Measurements from ENCODE around the gene PAPPA2. TPM values are rescaled to one million over a fixed set of nuclear protein-coding genes. Genes with fewer than 3 reads are reported as not detected.
"Not testable (repeated sequence)": the region's sequence is repeated elsewhere in the genome, so short reads cannot be mapped to it uniquely, and the experiment has no call there.

PAPPA2 gene, protein sequence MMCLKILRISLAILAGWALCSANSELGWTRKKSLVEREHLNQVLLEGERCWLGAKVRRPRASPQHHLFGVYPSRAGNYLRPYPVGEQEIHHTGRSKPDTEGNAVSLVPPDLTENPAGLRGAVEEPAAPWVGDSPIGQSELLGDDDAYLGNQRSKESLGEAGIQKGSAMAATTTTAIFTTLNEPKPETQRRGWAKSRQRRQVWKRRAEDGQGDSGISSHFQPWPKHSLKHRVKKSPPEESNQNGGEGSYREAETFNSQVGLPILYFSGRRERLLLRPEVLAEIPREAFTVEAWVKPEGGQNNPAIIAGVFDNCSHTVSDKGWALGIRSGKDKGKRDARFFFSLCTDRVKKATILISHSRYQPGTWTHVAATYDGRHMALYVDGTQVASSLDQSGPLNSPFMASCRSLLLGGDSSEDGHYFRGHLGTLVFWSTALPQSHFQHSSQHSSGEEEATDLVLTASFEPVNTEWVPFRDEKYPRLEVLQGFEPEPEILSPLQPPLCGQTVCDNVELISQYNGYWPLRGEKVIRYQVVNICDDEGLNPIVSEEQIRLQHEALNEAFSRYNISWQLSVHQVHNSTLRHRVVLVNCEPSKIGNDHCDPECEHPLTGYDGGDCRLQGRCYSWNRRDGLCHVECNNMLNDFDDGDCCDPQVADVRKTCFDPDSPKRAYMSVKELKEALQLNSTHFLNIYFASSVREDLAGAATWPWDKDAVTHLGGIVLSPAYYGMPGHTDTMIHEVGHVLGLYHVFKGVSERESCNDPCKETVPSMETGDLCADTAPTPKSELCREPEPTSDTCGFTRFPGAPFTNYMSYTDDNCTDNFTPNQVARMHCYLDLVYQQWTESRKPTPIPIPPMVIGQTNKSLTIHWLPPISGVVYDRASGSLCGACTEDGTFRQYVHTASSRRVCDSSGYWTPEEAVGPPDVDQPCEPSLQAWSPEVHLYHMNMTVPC (N-terminal part only)
- total RNA-seq = not detected
- polyA plus RNA-seq = not detected

DNA sequence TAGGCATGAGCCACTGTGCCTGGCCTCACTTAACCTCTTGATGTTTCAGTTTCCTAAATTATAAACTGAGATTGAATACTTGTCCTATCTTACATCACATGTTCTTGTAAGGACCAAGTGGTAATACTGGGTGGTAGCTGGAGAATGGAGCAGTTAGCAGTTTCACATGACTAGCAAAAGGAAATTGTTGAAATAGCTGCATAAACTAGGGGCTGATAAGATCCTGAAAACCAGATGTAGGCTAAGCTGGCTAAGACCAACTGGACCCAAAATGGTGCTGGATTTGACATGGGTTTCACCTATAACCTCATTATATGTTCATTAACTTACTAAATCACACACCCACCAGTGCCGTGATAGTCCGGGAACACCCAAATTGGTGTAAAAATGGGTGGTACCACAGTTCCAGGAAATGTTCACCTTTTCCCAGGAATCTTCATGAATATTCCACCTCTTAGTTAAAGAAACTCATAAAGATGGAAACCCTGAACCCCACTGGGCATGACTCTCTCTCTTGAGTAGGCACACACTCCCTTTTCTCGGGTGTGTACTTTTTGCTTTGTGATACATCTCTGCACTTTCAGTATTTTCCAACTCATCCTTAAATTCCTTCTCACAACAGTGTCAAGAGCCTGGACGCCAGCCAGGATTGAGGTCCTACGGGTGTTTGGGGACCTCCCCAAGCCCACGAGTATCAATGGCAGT, at the start of gene PAPPA2:
Gene PAPPA2 (plus strand): TSS at position 502 of the 705 bp plus-strand sequence. CDS start 93,148 bp downstream, outside the sequence.
- peaks cover 0 to 3% (median 0%) of the 10 kb centered on the region in 8 donors for H3K9me3 Mint-ChIP-seq
- Histone ChIP-seq H3K4me1 (ENCODE audit: insufficient read depth, low read length) (no peaks in the 10 kb centered on the region), H3K27ac (ENCODE audit: low read depth, low read length) (no peak within 1 kb of the TSS), H3K27me3 (ENCODE audit: insufficient read depth, low read length) (no peaks in the 10 kb centered on the region), H3K36me3 (ENCODE audit: insufficient read depth, low read length) (no peaks in the 10 kb centered on the region), H3K4me3 (ENCODE audit: low read length in 2 of 2) (no peak within 1 kb of the TSS), H3K9me3 (ENCODE audit: control insufficient read depth in 1 of 2, low read length in 2 of 2) (no peaks in the 10 kb centered on the region)
- CTCF ChIA-PET (ENCODE audit: partially characterized antibody) = no interaction called here
- no peak within 1 kb of the TSS for H3K27ac Mint-ChIP-seq
- intact Hi-C loops (cut with micrococcal nuclease) = no loop called here
- H3K4me1 Mint-ChIP-seq = no peaks in the 10 kb centered on the region
- H3K4me3 Mint-ChIP-seq = no peak within 1 kb of the TSS
- H3K27me3 Mint-ChIP-seq = no peaks in the 10 kb centered on the region
- DNase-seq = no peak
- no peaks in the 10 kb centered on the region for H3K36me3 Mint-ChIP-seq
- POLR2A ChIA-PET (ENCODE audit: partially characterized antibody) = no interaction called here

DNA sequence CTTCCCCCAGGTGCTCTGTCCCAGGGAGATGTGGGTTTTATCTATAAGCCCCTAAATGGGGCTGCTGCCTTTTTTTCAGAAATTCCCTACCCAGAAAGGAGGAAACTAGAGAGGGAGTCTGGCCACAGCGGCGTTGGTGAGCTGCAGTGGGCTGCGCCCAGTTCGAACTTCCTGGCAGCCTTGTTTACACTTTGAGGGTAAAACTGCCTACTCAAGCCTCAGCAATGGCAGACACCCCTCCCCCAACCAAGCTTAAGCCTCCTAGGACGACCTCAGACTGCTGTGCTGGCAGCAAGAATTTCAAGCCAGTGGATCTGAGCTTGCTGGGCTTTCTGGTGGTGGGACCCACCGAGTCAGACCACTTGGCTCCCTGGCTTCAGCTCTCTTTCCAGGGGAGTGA, 46.2 kb upstream of the PAPPA2 start:
- CTCF ChIA-PET (ENCODE audit: partially characterized antibody) = no interaction called here
- H3K27me3 Mint-ChIP-seq = peaks cover 2 to 8% of the 10 kb centered on the region in 2 donors
- no peak for DNase-seq
- POLR2A ChIA-PET (ENCODE audit: partially characterized antibody) = no interaction called here
- no peaks in the 10 kb centered on the region for H3K9me3 ChIP-seq (ENCODE audit: control insufficient read depth in 1 of 2, low read length in 2 of 2)
- no peaks in the 10 kb centered on the region for H3K36me3 ChIP-seq (ENCODE audit: insufficient read depth, low read length)
- no peaks in the 10 kb centered on the region for H3K27me3 ChIP-seq (ENCODE audit: insufficient read depth, low read length)
- H3K4me1 ChIP-seq (ENCODE audit: insufficient read depth, low read length) = no peaks in the 10 kb centered on the region
- no peaks in the 10 kb centered on the region for H3K36me3 Mint-ChIP-seq
- no peak overlapping the region for H3K4me3 ChIP-seq (ENCODE audit: low read length in 2 of 2)
- no peak overlapping the region for H3K4me3 Mint-ChIP-seq
- no peak overlapping the region for H3K27ac ChIP-seq (ENCODE audit: low read depth, low read length)
- peaks cover 2 to 6% (median 5%) of the 10 kb centered on the region in 8 donors for H3K9me3 Mint-ChIP-seq
- H3K4me1 Mint-ChIP-seq = no peaks in the 10 kb centered on the region
- no peak overlapping the region for H3K27ac Mint-ChIP-seq
- intact Hi-C loops (cut with micrococcal nuclease) = no loop called here

DNA sequence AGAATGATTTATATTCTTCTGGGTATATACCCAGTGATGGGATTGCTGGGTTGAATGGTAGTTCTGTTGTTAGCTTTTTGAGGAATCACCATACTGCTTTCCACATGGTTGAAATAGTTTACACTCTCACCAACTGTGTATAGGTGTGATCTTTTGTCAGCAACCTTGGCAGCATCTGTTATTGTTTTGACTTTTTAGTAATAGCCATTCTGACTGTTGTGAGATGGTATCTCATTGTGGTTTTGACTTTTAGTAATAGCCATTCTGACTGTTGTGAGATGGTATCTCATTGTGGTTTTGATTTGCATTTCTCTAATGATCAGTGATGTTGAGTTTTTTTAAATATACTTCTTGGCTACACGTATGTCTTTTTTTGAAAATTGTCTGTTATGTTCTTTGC, 43.4 kb upstream of the PAPPA2 start:
- intact Hi-C loops (cut with micrococcal nuclease); H3K27me3 Mint-ChIP-seq; H3K4me1 Mint-ChIP-seq; H3K36me3 Mint-ChIP-seq; POLR2A ChIA-PET (ENCODE audit: partially characterized antibody); H3K27me3 ChIP-seq (ENCODE audit: insufficient read depth, low read length); H3K4me3 Mint-ChIP-seq; H3K36me3 ChIP-seq (ENCODE audit: insufficient read depth, low read length); H3K9me3 ChIP-seq (ENCODE audit: control insufficient read depth in 1 of 2, low read length in 2 of 2); H3K27ac ChIP-seq (ENCODE audit: low read depth, low read length); CTCF ChIA-PET (ENCODE audit: partially characterized antibody); H3K4me3 ChIP-seq (ENCODE audit: low read length in 2 of 2); H3K4me1 ChIP-seq (ENCODE audit: insufficient read depth, low read length); H3K27ac Mint-ChIP-seq; DNase-seq: not testable (repeated sequence)
- H3K9me3 Mint-ChIP-seq = peaks cover 2 to 21% (median 9%) of the 10 kb centered on the region in 8 donors

DNA sequence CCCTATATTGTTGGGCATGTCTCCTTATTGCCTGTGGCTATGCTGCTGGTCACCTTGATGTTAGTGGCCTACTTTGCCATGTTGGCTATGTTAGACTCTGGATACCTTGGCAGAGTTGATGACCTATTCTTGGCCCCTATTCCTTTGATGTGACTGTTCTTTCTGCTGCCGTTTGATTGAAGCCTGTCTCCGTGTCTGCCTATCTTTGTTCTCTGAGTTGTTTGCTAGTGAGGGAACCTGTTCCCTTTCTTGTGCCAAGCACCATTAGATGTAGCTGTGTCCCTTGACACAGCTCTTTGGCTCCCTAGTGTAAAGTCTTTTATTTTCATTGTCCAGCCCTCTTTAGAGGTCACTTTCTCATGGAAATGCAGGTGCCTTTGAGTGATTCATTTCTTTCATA, 28.7 kb upstream of the PAPPA2 start:
- no peak overlapping the region for H3K27ac Mint-ChIP-seq
- H3K4me3 ChIP-seq (ENCODE audit: low read length in 2 of 2) = no peak overlapping the region
- H3K9me3 ChIP-seq (ENCODE audit: control insufficient read depth in 1 of 2, low read length in 2 of 2) = no peaks in the 10 kb centered on the region
- H3K27me3 Mint-ChIP-seq = peaks cover 0 to 1% of the 10 kb centered on the region in 2 donors
- CTCF ChIA-PET (ENCODE audit: partially characterized antibody) = no interaction called here
- POLR2A ChIA-PET (ENCODE audit: partially characterized antibody) = no interaction called here
- peaks cover 0 to 5% (median 1%) of the 10 kb centered on the region in 8 donors for H3K9me3 Mint-ChIP-seq
- no peak for DNase-seq
- H3K36me3 ChIP-seq (ENCODE audit: insufficient read depth, low read length) = no peaks in the 10 kb centered on the region
- intact Hi-C loops (cut with micrococcal nuclease) = no loop called here
- no peaks in the 10 kb centered on the region for H3K27me3 ChIP-seq (ENCODE audit: insufficient read depth, low read length)
- H3K4me1 ChIP-seq (ENCODE audit: insufficient read depth, low read length) = no peaks in the 10 kb centered on the region
- H3K4me3 Mint-ChIP-seq = no peak overlapping the region
- no peak overlapping the region for H3K27ac ChIP-seq (ENCODE audit: low read depth, low read length)
- H3K36me3 Mint-ChIP-seq = no peaks in the 10 kb centered on the region
- H3K4me1 Mint-ChIP-seq = no peaks in the 10 kb centered on the region

DNA sequence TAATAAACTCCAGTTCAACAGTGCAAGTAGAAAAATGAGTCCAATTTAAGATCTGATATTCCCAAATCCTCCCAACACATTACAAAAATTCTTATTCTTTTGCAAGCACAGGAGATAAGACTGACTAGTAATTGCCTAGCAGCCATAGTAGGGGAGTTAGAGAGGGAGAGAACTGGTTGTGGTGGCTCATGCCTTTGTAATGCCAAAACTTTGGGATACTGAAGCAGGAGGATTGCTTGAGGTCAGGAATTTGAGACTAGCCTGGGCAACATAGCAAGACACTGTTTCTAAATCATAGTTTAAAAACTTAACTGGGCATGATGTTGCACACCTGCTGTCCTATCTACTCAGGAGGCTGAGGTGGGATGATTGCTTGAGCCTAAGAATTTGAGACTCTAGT, 26.7 kb upstream of the PAPPA2 start:
- Histone ChIP-seq H3K4me1 (ENCODE audit: insufficient read depth, low read length) (no peaks in the 10 kb centered on the region), H3K36me3 (ENCODE audit: insufficient read depth, low read length) (no peaks in the 10 kb centered on the region), H3K4me3 (ENCODE audit: low read length in 2 of 2) (no peak overlapping the region), H3K27me3 (ENCODE audit: insufficient read depth, low read length) (no peaks in the 10 kb centered on the region), H3K9me3 (ENCODE audit: control insufficient read depth in 1 of 2, low read length in 2 of 2) (no peaks in the 10 kb centered on the region), H3K27ac (ENCODE audit: low read depth, low read length) (no peak overlapping the region)
- H3K27ac Mint-ChIP-seq = no peak overlapping the region
- POLR2A ChIA-PET (ENCODE audit: partially characterized antibody) = no interaction called here
- intact Hi-C loops (cut with micrococcal nuclease) = no loop called here
- H3K36me3 Mint-ChIP-seq = no peaks in the 10 kb centered on the region
- no peak overlapping the region for H3K4me3 Mint-ChIP-seq
- DNase-seq = no peak
- H3K27me3 Mint-ChIP-seq = peaks cover 0 to 1% of the 10 kb centered on the region in 2 donors
- CTCF ChIA-PET (ENCODE audit: partially characterized antibody) = no interaction called here
- peaks cover 0 to 5% (median 0%) of the 10 kb centered on the region in 8 donors for H3K9me3 Mint-ChIP-seq
- H3K4me1 Mint-ChIP-seq = no peaks in the 10 kb centered on the region

DNA sequence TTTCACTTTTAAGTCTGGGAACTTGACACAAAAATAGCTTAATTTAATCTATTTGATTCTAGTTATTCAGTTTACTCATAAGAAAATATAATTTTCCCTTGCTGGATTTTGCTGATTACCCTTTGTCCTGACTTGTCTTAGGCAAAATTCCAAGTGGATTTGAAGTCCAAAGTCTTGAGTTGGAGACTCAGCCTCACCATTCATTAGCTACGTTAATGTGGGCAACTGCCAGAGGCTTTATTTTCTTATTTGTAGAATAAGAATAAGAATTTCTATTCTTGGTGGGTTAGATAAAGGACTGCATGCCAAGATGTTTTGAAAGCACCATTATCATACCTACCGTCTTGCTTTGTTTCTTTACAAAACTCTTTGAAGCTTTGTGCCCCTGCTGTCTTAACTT, 22.8 kb upstream of the PAPPA2 start:
- Histone ChIP-seq H3K4me1 (ENCODE audit: insufficient read depth, low read length) (no peaks in the 10 kb centered on the region), H3K9me3 (ENCODE audit: control insufficient read depth in 1 of 2, low read length in 2 of 2) (no peaks in the 10 kb centered on the region), H3K27ac (ENCODE audit: low read depth, low read length) (no peak overlapping the region), H3K4me3 (ENCODE audit: low read length in 2 of 2) (no peak overlapping the region), H3K36me3 (ENCODE audit: insufficient read depth, low read length) (no peaks in the 10 kb centered on the region), H3K27me3 (ENCODE audit: insufficient read depth, low read length) (no peaks in the 10 kb centered on the region)
- Mint-ChIP-seq H3K4me3 (no peak overlapping the region), H3K4me1 (no peaks in the 10 kb centered on the region), H3K9me3 (peaks cover 0 to 5% (median 0%) of the 10 kb centered on the region in 8 donors), H3K27ac (no peak overlapping the region), H3K27me3 (peaks cover 0 to 1% of the 10 kb centered on the region in 2 donors), H3K36me3 (no peaks in the 10 kb centered on the region)
- no peak for DNase-seq
- ChIA-PET POLR2A (ENCODE audit: partially characterized antibody) (no interaction called here), CTCF (ENCODE audit: partially characterized antibody) (no interaction called here)
- intact Hi-C loops (cut with micrococcal nuclease) = no loop called here

DNA sequence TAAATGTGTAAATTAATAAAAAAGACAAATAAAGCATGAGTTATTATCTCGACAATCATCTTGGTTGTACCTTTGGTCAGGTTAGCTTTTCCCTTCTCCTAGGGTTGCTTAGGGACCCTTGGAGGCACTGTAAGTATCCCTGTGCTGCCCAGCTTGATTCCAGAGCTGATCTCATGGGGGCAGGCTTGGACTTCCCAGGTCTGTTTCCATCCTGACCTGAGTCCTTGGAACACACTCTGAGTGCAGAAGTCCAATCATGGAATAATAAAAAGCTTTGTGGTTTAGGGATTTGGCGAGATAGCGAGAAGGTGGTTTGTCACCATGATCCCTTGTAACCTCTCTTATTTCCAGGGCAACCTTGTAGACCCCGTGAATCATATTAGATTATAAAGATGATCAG, 18.7 kb upstream of the PAPPA2 start:
- Histone ChIP-seq H3K9me3 (ENCODE audit: control insufficient read depth in 1 of 2, low read length in 2 of 2) (no peaks in the 10 kb centered on the region), H3K27ac (ENCODE audit: low read depth, low read length) (no peak overlapping the region), H3K27me3 (ENCODE audit: insufficient read depth, low read length) (no peaks in the 10 kb centered on the region), H3K4me1 (ENCODE audit: insufficient read depth, low read length) (no peaks in the 10 kb centered on the region), H3K4me3 (ENCODE audit: low read length in 2 of 2) (no peak overlapping the region), H3K36me3 (ENCODE audit: insufficient read depth, low read length) (no peaks in the 10 kb centered on the region)
- Mint-ChIP-seq H3K27me3 (peaks cover 2 to 3% of the 10 kb centered on the region in 2 donors), H3K4me3 (no peak overlapping the region), H3K4me1 (no peaks in the 10 kb centered on the region), H3K9me3 (peaks cover 0 to 5% (median 0%) of the 10 kb centered on the region in 8 donors), H3K36me3 (no peaks in the 10 kb centered on the region), H3K27ac (no peak overlapping the region)
- intact Hi-C loops (cut with micrococcal nuclease) = no loop called here
- ChIA-PET POLR2A (ENCODE audit: partially characterized antibody) (no interaction called here), CTCF (ENCODE audit: partially characterized antibody) (no interaction called here)
- DNase-seq = no peak

Data from CD4-positive, alpha-beta memory T cell (primary cell).